GM23338 (cell line): ENCODE data around the gene ALG1L2. TPM values are rescaled to one million over a fixed set of nuclear protein-coding genes. Genes with fewer than 3 reads are reported as not detected.
"Not testable (repeated sequence)": the region's sequence is repeated elsewhere in the genome, so short reads cannot be mapped to it uniquely, and the experiment has no call there.

Experiments used
- ATAC-seq: fragments of 200-7000 bp; cut with Tn5 transposase; 3 replicates; pipeline ENCODE4 v1.9.1; 2020
- DNase-seq: peaks from one replicate; pipeline ENCODE4 v3.0.0-alpha.2; 2015; ENCODE audit warnings: low spot score
- H2AFZ ChIP-seq: fragments of 200-600 bp; sonication (generic); 2 replicates; pipeline ENCODE4 v1.8.0; 2016; ENCODE audit warnings: antibody characterized with exemption, mild to moderate bottlenecking, moderate library complexity
- H3F3A ChIP-seq: fragments of 200-600 bp; sonication (generic); replicated peaks from 2 replicates; pipeline ENCODE4 v1.8.0; 2017; ENCODE audit warnings: antibody characterized with exemption, mixed run types, low read depth
- H3K27ac ChIP-seq: fragments of 200-600 bp; sonication (generic); 2 replicates; pipeline ENCODE4 v1.6.1; 2016; ENCODE audit warnings: low read depth
- H3K27me3 ChIP-seq: fragments of 200-600 bp; sonication (generic); 2 replicates; pipeline ENCODE4 v1.8.0; 2016; ENCODE audit warnings: mild to moderate bottlenecking, mixed run types, moderate library complexity; ENCODE audit not compliant: insufficient read depth
- H3K36me3 ChIP-seq: fragments of 200-600 bp; sonication (generic); 2 replicates; pipeline ENCODE4 v1.8.0; 2016; ENCODE audit warnings: mild to moderate bottlenecking; ENCODE audit not compliant: insufficient read depth
- H3K4me1 ChIP-seq: fragments of 200-600 bp; sonication (generic); 2 replicates; pipeline ENCODE4 v1.8.0; 2016; ENCODE audit warnings: mild to moderate bottlenecking, moderate library complexity; ENCODE audit not compliant: insufficient read depth
- H3K4me2 ChIP-seq: fragments of 200-600 bp; sonication (generic); 2 replicates; pipeline ENCODE4 v1.7.1; 2017; ENCODE audit warnings: mixed run types
- H3K4me3 ChIP-seq: fragments of 200-600 bp; sonication (generic); 2 replicates; pipeline ENCODE4 v1.6.1; 2016; ENCODE audit warnings: mixed run types
- H3K79me2 ChIP-seq: fragments of 200-600 bp; sonication (generic); replicated peaks from 2 replicates; pipeline ENCODE4 v1.8.0; 2017; ENCODE audit warnings: mild to moderate bottlenecking; ENCODE audit not compliant: insufficient read depth
- H3K9me2 ChIP-seq: fragments of 200-600 bp; sonication (generic); 2 replicates; pipeline ENCODE4 v1.8.0; 2017; ENCODE audit not compliant: insufficient read depth
- H4K20me1 ChIP-seq: fragments of 200-600 bp; sonication (generic); replicated peaks from 2 replicates; pipeline ENCODE4 v1.8.0; 2017; ENCODE audit warnings: mild to moderate bottlenecking; ENCODE audit not compliant: insufficient read depth
- H3K27ac Mint-ChIP-seq: 2 replicates; pipeline ENCODE4 v1.8.0; 2020; ENCODE audit warnings: inconsistent platforms, mild to moderate bottlenecking, moderate library complexity, mixed read lengths
- H3K27me3 Mint-ChIP-seq: 3 replicates; pipeline ENCODE4 v1.8.0; 2022; ENCODE audit warnings: low read depth, mild to moderate bottlenecking, moderate library complexity, mixed read lengths, inconsistent platforms; ENCODE audit not compliant: insufficient read depth, poor library complexity
- H3K36me3 Mint-ChIP-seq: 3 replicates; pipeline ENCODE4 v1.8.0; 2021; ENCODE audit warnings: low read depth, mild to moderate bottlenecking, inconsistent platforms, moderate library complexity, mixed read lengths
- H3K4me1 Mint-ChIP-seq: 3 replicates; pipeline ENCODE4 v1.8.0; 2020; ENCODE audit warnings: mild to moderate bottlenecking, inconsistent platforms, mixed read lengths
- H3K4me3 Mint-ChIP-seq: 3 replicates; pipeline ENCODE4 v1.8.0; 2021; ENCODE audit warnings: moderate library complexity, mild to moderate bottlenecking, inconsistent platforms, mixed read lengths
- H3K9me3 Mint-ChIP-seq: 3 replicates; pipeline ENCODE4 v1.8.0; 2020; ENCODE audit warnings: moderate library complexity, mild to moderate bottlenecking, inconsistent platforms, mixed read lengths
- CTCF ChIP-seq, 2 experiments: fragments of 200-600 bp in 1 of 2; sonication (generic) in 1 of 2; conservative IDR thresholded peaks; 2 replicates each; pipeline versions ENCODE4 v1.5.1 to v1.6.1; 2016 to 2017; ENCODE audit warnings: antibody characterized with exemption in 2 of 2, low read depth in 2 of 2, mild to moderate bottlenecking in 2 of 2, moderate library complexity in 1 of 2
- polyA plus RNA-seq: library from polyadenylated mRNA; unstranded; fragments of >200 nt; fragmentation: Nextera tagmentation; extraction: Ambion mirVana; gene quantifications from 2 replicates; pipeline ENCODE4 v1.2.1, GENCODE V29; 2016
- total RNA-seq: library from RNA; depleted of rRNA; stranded (reverse); fragments of >200 nt; shearing (Covaris generic); gene quantifications from 2 replicates; pipeline ENCODE4 v1.2.3, GENCODE V29; 2014

Gene ALG1L2
- total and polyA plus RNA-seq, 2 experiments from 2014 or later: 0.87 TPM; not detected in 1

DNA sequence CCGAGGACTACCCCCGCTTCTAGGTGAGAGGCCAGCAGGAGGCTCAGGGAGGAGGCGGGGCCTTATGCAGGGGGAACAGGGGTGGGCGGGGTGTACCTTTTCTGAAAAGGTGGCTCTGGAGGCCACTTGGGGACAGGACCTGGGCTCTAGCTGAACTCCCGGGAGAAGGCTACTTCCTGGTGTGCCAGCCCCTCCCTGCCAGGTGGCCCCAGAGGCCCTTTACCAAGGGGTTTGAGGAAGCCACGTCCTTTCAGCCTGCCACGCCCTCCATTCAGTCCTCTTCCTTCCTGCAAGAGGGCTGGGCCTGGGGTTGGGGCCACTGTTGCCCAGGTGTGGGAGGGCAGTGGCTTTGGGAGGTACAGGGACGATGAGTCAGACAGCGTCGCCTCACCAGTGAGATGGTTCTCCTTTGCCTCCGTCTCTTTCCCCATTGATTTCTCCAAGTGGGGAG is 12.9 kb downstream of the ALG1L2 start:
- not testable (repeated sequence) for H3K27ac ChIP-seq, H4K20me1 ChIP-seq, H3K27ac Mint-ChIP-seq, H3K4me1 ChIP-seq, H3K9me2 ChIP-seq, H3K4me3 Mint-ChIP-seq, H3K4me1 Mint-ChIP-seq, H3K27me3 ChIP-seq, ATAC-seq, H3K9me3 Mint-ChIP-seq, H3K79me2 ChIP-seq, H3F3A ChIP-seq, H3K4me3 ChIP-seq, H2AFZ ChIP-seq, H3K36me3 ChIP-seq, H3K36me3 Mint-ChIP-seq
- peak; percentile 43 for DNase-seq
- H3K4me2 ChIP-seq: 0 out of 2 replicates have a peak overlapping the region, but pooled peaks have one; percentile 43
- H3K27me3 Mint-ChIP-seq: peaks cover 15% of the 10 kb centered on the region

DNA sequence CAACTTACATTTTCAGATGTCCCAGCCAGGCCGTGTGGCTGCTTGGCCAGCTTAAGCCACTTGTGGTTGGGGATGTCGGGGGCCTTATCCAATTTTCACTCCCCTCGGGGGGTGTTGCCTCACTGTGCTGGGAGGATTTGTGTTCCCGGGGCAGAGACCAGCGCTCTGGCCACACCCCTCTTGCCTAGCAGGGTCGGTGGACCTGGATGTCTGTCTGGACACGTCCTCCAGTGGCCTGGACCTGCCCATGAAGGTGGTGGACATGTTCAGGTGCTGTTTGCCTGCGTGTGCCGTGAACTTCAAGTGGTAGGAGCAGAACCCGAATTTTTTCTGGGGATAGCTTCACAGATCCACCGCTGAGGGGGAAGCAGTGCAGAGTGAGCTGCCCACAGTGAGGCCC is 14.2 kb downstream of the ALG1L2 start:
- H3K4me1 ChIP-seq, H2AFZ ChIP-seq, H4K20me1 ChIP-seq, ATAC-seq, H3K36me3 ChIP-seq, H3K27me3 ChIP-seq, H3F3A ChIP-seq, H3K79me2 ChIP-seq, H3K27ac Mint-ChIP-seq, H3K36me3 Mint-ChIP-seq, H3K9me2 ChIP-seq, H3K4me1 Mint-ChIP-seq, H3K4me2 ChIP-seq, DNase-seq, H3K27ac ChIP-seq, H3K4me3 Mint-ChIP-seq, H3K9me3 Mint-ChIP-seq, H3K4me3 ChIP-seq: not testable (repeated sequence)
- H3K27me3 Mint-ChIP-seq: peaks cover 15% of the 10 kb centered on the region

DNA sequence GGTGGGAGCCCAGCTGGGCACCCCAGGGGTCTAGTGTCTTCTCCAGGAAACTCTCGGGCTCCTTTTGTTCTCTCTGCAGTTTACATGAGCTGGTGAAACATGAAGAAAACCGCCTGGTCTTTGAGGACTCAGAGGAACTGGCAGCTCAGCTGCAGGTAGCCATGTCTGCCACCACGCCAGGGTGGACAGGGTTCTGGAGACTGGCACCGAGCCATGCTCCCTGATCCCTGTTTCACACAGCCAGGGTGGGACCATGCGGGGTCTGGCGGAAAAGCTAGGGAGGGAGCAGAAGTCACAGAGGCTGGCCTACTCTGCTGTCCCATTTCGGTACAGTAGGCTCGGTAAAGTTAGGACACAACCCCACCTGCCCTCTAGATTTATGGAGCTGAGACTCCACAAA is 15.5 kb downstream of the ALG1L2 start:
- H3K4me1 ChIP-seq, H3K36me3 Mint-ChIP-seq, H3K27ac ChIP-seq, H3K4me2 ChIP-seq, ATAC-seq, H3K4me1 Mint-ChIP-seq, H3K4me3 Mint-ChIP-seq, H3K4me3 ChIP-seq, H3K9me3 Mint-ChIP-seq, H3F3A ChIP-seq, H3K79me2 ChIP-seq, DNase-seq, H2AFZ ChIP-seq, H3K27ac Mint-ChIP-seq, H3K27me3 ChIP-seq, H4K20me1 ChIP-seq, H3K9me2 ChIP-seq, H3K36me3 ChIP-seq: not testable (repeated sequence)
- peaks cover 15% of the 10 kb centered on the region for H3K27me3 Mint-ChIP-seq

DNA sequence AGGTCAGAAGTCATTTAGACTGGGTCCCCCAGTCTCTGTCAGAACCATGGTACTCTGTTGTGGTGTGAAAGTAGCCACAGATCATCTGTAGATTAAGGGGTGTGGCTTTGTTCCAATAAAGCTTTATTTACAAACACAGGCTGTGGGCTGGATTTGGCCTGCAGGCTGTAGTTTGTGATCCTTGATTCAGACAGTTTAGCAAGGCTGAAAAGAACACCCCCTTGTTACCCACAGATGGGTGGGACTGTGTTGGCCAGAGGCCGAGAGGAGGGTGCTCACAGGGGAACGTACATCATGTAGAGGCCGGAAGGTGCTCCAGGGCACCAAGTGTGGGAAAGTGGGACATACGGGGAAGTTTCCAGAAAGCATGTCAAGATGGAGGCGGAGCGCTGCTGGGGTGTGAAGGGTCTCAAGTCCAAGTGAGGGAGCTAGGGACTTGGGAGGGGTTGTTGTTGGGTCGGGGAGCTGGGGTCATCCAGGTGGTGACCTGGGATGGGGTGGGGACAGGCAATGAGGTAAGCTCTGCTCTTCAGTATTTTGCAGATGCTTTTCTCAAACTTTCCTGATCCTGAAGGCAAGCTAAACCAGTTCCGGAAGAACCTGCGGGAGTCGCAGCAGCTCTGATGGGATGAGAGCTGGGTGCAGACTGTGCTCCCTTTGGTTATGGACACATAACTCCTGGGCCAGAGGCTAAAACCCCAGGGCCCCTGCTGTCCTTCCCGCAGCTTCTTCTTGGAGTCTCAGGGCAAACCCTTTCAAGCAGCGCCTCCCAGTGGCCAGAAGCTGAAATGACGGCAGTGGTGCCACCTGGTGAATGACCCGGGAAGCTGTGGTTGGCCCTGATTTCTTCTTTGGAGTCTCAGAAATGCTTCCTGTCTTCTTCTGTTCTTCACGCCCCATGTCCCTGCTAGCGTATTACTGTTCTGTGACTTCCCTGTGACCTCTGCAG is 16.3 kb downstream of the ALG1L2 start:
- not testable (repeated sequence) for ATAC-seq, H3K36me3 Mint-ChIP-seq, H3F3A ChIP-seq, H3K4me1 Mint-ChIP-seq, H3K79me2 ChIP-seq, H3K27me3 ChIP-seq, H3K9me3 Mint-ChIP-seq, H3K4me2 ChIP-seq, H3K27ac Mint-ChIP-seq, H4K20me1 ChIP-seq, H3K4me1 ChIP-seq, H3K36me3 ChIP-seq, H3K27ac ChIP-seq, H3K9me2 ChIP-seq, H2AFZ ChIP-seq, DNase-seq, H3K4me3 ChIP-seq, H3K4me3 Mint-ChIP-seq
- TF ChIP-seq CTCF (conservative IDR thresholded peaks at IDR 0.05; ENCODE audit: low read depth in 2 of 2): peak; percentile 24 to 61
- H3K27me3 Mint-ChIP-seq: peaks cover 12% of the 10 kb centered on the region

GRCh38 chr3:130098639-130099385 is 17.2 kb downstream of the ALG1L2 start:
- not testable (repeated sequence) for H3F3A ChIP-seq, DNase-seq, H3K4me1 Mint-ChIP-seq, H3K4me3 ChIP-seq, H3K9me3 Mint-ChIP-seq, H3K36me3 Mint-ChIP-seq, H3K27ac Mint-ChIP-seq, H4K20me1 ChIP-seq, H3K9me2 ChIP-seq, H3K4me2 ChIP-seq, H3K79me2 ChIP-seq, H3K27ac ChIP-seq, H3K4me1 ChIP-seq, H3K27me3 ChIP-seq, H3K4me3 Mint-ChIP-seq, ATAC-seq, H2AFZ ChIP-seq, H3K36me3 ChIP-seq
- H3K27me3 Mint-ChIP-seq: peaks cover 11% of the 10 kb centered on the region
